Esophagus (tissue), 2 donors: ENCODE data around the gene LCE6A. TPM values are rescaled to one million over a fixed set of nuclear protein-coding genes. Genes with fewer than 3 reads are reported as not detected.

ENCODE experiments used
- H3K27ac ChIP-seq, 2 donors: one replicate each; pipeline ENCODE4 v1.5.1; 2013; ENCODE audit warnings: low read depth in 2 of 2, mild to moderate bottlenecking in 2 of 2, inconsistent platforms in 1 of 2, low read length in 1 of 2, moderate library complexity in 1 of 2
- H3K27me3 ChIP-seq, 2 donors: one replicate each; pipeline ENCODE4 v1.6.1; 2013; ENCODE audit warnings: low read length in 2 of 2, control low read depth in 1 of 2, mild to moderate bottlenecking in 1 of 2; ENCODE audit not compliant: insufficient read depth in 2 of 2, control insufficient read depth in 1 of 2
- H3K36me3 ChIP-seq, 2 donors: one replicate each; pipeline ENCODE4 v1.6.1; 2013; ENCODE audit warnings: low read length in 1 of 2; ENCODE audit not compliant: control insufficient read depth in 2 of 2, insufficient read depth in 2 of 2
- H3K4me1 ChIP-seq, 2 donors: one replicate each; pipeline ENCODE4 v1.6.1; 2013; ENCODE audit warnings: low read length in 1 of 2; ENCODE audit not compliant: control insufficient read depth in 2 of 2, insufficient read depth in 2 of 2
- H3K4me3 ChIP-seq, 2 donors: one replicate each; pipeline ENCODE4 v1.5.1; 2013; ENCODE audit warnings: low read length in 2 of 2, mild to moderate bottlenecking in 2 of 2, low read depth in 1 of 2, moderate library complexity in 1 of 2
- H3K9me3 ChIP-seq, 2 donors: one replicate each; pipeline ENCODE4 v1.6.1; 2013; ENCODE audit warnings: mild to moderate bottlenecking in 2 of 2, low read depth in 1 of 2, low read length in 1 of 2, moderate library complexity in 1 of 2; ENCODE audit not compliant: control insufficient read depth in 2 of 2, insufficient read depth in 1 of 2
- WGBS, 2 donors: extraction: QIAGEN DNeasy Blood & Tissue Kit; methylation state at CpG; one replicate each; pipeline ENCODE4 v1.1.7; 2013; 5-methylcytosine and 5-hydroxymethylcytosine counted together
- polyA plus RNA-seq, 2 donors: library from polyadenylated mRNA; stranded (reverse); fragments of 200-250 nt; gene quantifications; one replicate each; pipeline ENCODE4 v1.2.3, GENCODE V29; 2013
- donor health status: healthy with polysubstance abuse.
- donor health status: Bipolar disorder and iron deficiency.

LCE6A gene, protein sequence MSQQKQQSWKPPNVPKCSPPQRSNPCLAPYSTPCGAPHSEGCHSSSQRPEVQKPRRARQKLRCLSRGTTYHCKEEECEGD
- not detected for polyA plus RNA-seq

DNA sequence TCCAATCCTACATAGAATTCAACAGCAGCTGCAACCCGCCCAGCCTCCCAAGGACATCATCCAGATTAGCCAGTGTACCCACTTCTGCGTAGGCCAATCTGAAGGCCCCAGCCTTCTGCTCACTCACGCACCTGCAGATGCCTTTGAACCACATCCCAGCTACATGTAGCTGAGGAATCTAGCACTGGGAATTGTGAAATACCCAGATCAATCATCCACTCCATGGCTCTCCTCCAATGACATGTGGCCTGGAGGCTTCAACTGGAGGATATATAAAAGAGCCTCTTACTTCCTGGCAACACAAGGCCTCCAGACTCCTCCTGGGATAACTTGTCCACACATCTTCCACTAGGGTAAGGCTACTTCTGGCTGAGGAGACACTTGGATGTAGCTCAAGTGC, at the start of gene LCE6A:
Gene LCE6A (plus strand): TSS at position 301 of the 400 bp plus-strand sequence. CDS start 665 bp downstream, outside the sequence.
- Histone ChIP-seq H3K9me3 (no peaks in the 10 kb centered on the region), H3K27me3 (no peaks in the 10 kb centered on the region), H3K4me1 (no peaks in the 10 kb centered on the region), H3K27ac (no peak within 1 kb of the TSS), H3K36me3 (no peaks in the 10 kb centered on the region), H3K4me3 (no peak within 1 kb of the TSS)
- 58 to 72% methylated on average over 3 of the region's 3 CpGs for WGBS, 2 donors

DNA sequence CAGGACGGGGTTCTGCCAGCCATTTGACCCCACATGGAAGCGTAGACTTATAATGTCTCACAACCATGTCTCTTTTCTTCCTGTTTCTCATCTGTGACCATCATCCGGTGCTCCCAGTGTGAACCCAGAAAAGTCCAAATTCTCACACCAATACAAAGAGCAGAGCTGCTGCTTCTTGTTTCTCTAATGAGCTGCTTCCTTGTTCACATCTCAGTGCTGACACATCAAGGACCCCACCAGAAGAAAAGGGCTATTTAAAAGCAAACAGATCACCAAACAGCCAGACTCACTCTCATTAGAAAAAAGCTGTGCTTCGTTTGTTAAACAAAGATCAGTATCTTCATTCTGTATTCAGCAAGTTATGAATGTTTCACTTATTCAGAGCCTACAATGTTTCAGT, 47.0 kb upstream of the LCE6A start:
- Histone ChIP-seq H3K36me3 (no peaks in the 10 kb centered on the region), H3K4me3 (no peak overlapping the region), H3K9me3 (no peaks in the 10 kb centered on the region), H3K27me3 (no peaks in the 10 kb centered on the region), H3K27ac (no peak overlapping the region), H3K4me1 (no peaks in the 10 kb centered on the region)
- 59 to 68% methylated on average over 4 of the region's 4 CpGs for whole genome bisulfite sequencing, 2 donors

DNA sequence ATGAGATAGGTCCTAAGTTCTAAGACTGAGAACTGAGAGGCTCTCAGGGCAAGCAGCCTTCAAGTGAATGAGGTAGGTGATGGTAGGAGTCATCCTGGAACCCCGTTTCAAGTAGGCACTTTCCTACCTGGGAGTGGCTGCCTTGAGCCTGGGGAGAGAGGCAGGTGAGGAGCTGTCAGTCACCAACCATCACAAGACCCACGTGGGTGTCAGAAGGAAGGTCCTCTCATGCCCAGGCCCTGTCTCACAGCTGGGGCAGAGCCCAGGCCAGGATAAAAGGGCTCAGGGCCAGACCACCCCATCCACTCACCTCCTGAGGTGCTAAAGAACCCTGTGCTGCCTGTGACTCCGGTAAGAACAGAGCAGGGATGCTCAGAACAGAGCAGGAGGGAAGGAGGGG, 46.2 kb upstream of the LCE6A start, which contains the start of gene LCE1D:
Gene LCE1D (plus strand): TSS at position 301 of the 400 bp plus-strand sequence. CDS start 1,074 bp downstream, outside the sequence.
- Histone ChIP-seq H3K36me3 (no peaks in the 10 kb centered on the region), H3K9me3 (no peaks in the 10 kb centered on the region), H3K27ac (no peak within 1 kb of the TSS), H3K27me3 (no peaks in the 10 kb centered on the region), H3K4me3 (no peak within 1 kb of the TSS), H3K4me1 (no peaks in the 10 kb centered on the region)
- WGBS, 2 donors, result 29 to 54% methylated on average over 2 to 3 of the region's 3 CpGs

DNA sequence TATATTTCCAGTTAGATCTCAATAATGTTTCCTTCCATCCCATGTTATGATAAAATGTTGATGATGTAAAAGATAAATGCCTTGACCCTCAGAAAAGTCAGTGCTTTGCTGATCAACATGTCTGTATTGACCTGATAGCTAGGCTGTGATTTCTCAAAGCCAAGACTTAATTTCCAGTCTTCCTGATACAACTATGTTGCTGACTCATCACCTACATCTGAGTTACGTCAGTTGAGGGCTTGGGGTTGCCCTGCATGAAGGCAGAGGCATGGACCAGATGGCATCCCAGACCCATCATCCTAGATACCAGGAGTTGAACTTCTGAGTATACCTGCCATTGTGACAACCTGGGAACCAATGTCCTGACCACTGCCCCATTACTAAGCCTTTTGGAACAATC, 41.3 kb upstream of the LCE6A start:
- Histone ChIP-seq H3K27ac (no peak overlapping the region), H3K9me3 (no peaks in the 10 kb centered on the region), H3K4me3 (no peak overlapping the region), H3K4me1 (peaks cover under 1 to 1% of the 10 kb centered on the region in 2 donors), H3K27me3 (no peaks in the 10 kb centered on the region), H3K36me3 (no peaks in the 10 kb centered on the region)
- WGBS, 2 donors, result 44 to 67% methylated on average over 1 of the region's 1 CpG

DNA sequence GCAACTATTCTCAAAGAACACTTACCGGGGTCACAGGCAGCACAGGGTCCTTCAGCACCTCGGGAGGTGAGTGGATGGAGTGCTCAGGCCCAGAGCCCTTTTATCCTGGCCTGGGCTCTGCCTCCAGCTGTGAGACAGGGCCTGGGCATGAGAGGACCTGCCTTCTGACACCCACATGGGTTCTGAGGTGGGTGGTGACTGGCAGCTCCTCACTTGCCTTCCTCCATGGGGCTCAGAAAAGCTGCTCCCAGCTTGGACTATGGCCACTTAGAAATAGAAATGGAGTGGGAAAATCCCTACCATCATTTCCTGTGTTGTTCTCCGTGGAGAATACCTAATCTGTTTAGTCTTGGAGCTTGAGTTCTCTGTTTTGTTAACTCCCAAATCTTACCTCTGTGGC, 36.1 kb upstream of the LCE6A start, which contains the start of gene LCE1C:
Gene LCE1C (minus strand): TSS at position 76 of the 400 bp plus-strand sequence. CDS start 1,173 bp downstream, outside the sequence.
- Histone ChIP-seq H3K27me3 (no peaks in the 10 kb centered on the region), H3K36me3 (no peaks in the 10 kb centered on the region), H3K27ac (peak within 1 kb of the TSS in 1 of 2 donors; percentile 31), H3K4me1 (peaks cover 3 to 12% of the 10 kb centered on the region in 2 donors), H3K9me3 (no peaks in the 10 kb centered on the region), H3K4me3 (no peak within 1 kb of the TSS)
- 32% methylated on average over 3 of the region's 3 CpGs for WGBS, 2 donors

DNA sequence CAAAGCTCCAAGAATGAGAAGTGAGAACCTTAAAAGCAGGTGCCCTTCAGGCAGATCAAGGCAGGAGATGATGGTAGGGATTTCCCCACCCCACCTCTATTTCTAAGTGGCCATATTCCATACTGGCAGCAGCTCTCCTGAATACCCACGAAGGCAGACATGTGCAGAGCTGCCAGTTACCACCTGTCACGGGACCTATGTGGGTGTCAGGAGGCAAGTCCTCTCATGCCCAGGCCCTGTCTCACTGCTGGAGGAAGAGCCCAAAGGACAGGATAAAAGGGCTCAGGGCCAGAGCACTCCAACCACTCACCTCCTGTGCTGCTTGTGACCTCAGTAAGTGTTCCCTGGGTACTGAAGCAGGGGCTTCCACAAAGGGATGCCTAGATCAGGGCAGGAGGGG, 31.6 kb upstream of the LCE6A start:
- 46 to 68% methylated on average over 2 of the region's 2 CpGs for WGBS, 2 donors
- H3K27ac ChIP-seq, result no peak overlapping the region
- no peaks in the 10 kb centered on the region for H3K36me3 ChIP-seq
- no peak overlapping the region for H3K4me3 ChIP-seq
- no peaks in the 10 kb centered on the region for H3K27me3 ChIP-seq
- H3K4me1 ChIP-seq, result peaks cover 3 to 12% of the 10 kb centered on the region in 2 donors
- no peaks in the 10 kb centered on the region for H3K9me3 ChIP-seq

DNA sequence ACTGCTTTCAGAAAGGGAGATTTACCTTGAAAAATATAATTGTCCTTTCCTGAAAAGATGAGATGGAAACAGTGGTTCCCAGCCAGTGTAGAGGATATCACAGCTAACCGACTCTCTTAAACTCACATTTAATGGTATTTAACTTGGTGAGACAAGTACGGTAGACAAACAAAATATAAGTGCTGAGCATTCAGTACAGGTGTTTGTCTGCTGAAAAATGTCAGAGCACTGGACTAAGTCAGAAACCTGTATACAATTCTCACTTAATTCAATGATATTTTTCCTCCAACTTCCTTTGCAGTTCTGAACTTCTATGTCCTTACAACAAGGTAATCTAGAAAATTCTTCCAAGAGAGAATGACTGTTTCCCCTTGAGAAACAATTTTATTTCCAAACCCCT, 31.0 kb upstream of the LCE6A start, which contains the start of gene LCE1B:
Gene LCE1B (plus strand): TSS at position 301 of the 400 bp plus-strand sequence. CDS start 476 bp downstream, outside the sequence.
- WGBS, 2 donors, result 78 to 84% methylated on average over 2 of the region's 2 CpGs
- H3K27ac ChIP-seq, result no peak within 1 kb of the TSS
- H3K36me3 ChIP-seq, result no peaks in the 10 kb centered on the region
- no peaks in the 10 kb centered on the region for H3K9me3 ChIP-seq
- H3K4me3 ChIP-seq, result no peak within 1 kb of the TSS
- peaks cover 0 to 7% of the 10 kb centered on the region in 2 donors for H3K4me1 ChIP-seq
- no peaks in the 10 kb centered on the region for H3K27me3 ChIP-seq

DNA sequence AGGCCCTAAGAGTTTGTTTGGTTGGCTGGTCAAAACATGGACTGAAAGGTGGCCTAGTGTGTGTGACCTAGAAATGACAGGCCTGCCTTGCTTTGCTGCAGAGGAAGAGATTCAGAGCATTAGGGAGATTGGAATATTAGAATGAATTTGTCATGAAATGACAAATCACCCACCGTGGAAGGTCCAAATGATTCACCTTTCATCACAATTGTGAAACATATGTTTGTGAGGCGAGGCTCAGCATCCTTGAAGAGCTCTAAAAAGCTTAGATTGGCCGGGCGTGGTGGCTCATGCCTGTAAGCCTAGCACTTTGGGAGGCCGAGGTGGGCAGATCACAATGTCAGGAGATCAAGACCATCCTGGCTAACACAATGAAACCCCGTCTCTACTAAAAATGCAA, 25.3 kb upstream of the LCE6A start:
- Histone ChIP-seq H3K9me3 (no peaks in the 10 kb centered on the region), H3K36me3 (no peaks in the 10 kb centered on the region), H3K27ac (no peak overlapping the region), H3K27me3 (no peaks in the 10 kb centered on the region), H3K4me3 (no peak overlapping the region), H3K4me1 (no peaks in the 10 kb centered on the region)
- 62 to 71% methylated on average over 6 of the region's 6 CpGs for WGBS, 2 donors

DNA sequence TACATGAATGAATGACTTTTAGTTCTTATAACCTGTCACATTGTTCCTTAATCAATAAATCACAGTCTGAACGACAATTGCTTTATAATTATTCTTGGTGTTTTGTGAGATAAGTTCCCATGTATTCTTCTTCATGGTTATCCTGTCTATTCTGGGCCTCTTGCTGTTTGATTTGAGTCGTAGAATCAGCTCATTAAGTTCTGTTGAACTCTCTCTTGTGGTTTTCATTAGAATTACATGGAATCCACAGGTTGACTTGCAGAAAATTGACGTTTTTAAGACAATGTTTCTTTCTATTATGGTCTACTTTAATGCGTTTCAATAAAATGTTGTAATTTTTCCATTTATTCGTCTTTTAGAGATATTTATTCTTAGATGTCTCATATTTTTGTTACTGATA, 19.4 kb upstream of the LCE6A start:
- no peak overlapping the region for H3K27ac ChIP-seq
- H3K9me3 ChIP-seq, result no peaks in the 10 kb centered on the region
- no peaks in the 10 kb centered on the region for H3K36me3 ChIP-seq
- no peaks in the 10 kb centered on the region for H3K27me3 ChIP-seq
- no peak overlapping the region for H3K4me3 ChIP-seq
- 45 to 57% methylated on average over 5 of the region's 5 CpGs for WGBS, 2 donors
- H3K4me1 ChIP-seq, result peaks cover 0 to 2% of the 10 kb centered on the region in 2 donors

DNA sequence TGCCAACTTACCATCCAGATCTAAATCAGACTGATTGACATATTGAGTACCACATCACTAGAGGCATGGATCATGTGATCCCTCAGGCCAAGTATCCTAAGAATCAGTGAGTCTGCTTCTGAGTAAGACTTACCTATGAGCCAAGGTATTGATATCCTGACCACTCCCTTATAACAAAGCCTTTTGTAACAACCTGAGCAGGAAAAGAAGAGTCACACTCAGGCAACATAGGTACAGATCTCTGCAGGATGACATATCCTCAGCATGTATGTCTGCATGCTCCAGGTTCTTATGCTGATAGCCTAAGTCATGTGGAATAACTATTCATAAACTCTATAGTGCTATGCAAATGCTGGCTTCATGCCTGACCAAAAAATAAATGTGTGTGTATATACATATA, 17.7 kb upstream of the LCE6A start:
- H3K4me1 ChIP-seq, result peaks cover 0 to 2% of the 10 kb centered on the region in 2 donors
- H3K27me3 ChIP-seq, result no peaks in the 10 kb centered on the region
- no peak overlapping the region for H3K27ac ChIP-seq
- H3K36me3 ChIP-seq, result no peaks in the 10 kb centered on the region
- no peak overlapping the region for H3K4me3 ChIP-seq
- no peaks in the 10 kb centered on the region for H3K9me3 ChIP-seq
